ENCODE measurements around the gene CTU2. TPM values are rescaled to one million over a fixed set of nuclear protein-coding genes. Genes with fewer than 3 reads are reported as not detected.

The CTU2 gene
- polyA plus RNA-seq, 1 donor (not counting 4 experiments of a cell fraction or from before 2014, with no cell fraction given), result 6.3 TPM

DNA sequence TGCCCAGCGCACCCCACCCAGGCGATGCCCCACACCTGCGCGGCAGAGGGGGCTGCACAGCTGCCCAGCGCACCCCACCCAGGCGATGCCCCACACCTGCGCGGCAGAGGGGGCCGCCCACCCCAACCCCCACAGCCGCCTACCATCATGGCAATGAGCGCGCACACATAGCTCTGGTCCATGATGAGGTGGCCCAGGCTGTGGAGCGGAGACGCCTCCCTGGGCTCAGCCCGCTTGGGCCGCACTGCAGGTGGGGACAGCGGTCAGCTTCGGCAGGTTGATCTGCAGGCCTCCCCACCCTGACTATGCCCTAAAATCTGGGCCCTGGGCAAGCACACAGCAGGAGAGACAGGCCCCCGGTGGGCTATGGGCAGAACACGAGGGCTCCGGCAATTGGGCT, 30.2 kb downstream of the CTU2 start:
- DNase-seq (ENCODE audit: low read depth, low spot score), result no peak
- no peaks in the 10 kb centered on the region for H3K79me2 ChIP-seq (ENCODE audit: control insufficient read depth, insufficient read depth, low read length)
- dilution Hi-C loops (cut with MboI; ENCODE audit: extremely low pct_ligation_motif_present, low sequenced_read_pairs), result no loop called here
- H3K4me2 ChIP-seq (ENCODE audit: control insufficient read depth, extremely low read depth, insufficient read depth, low read depth, low read length), result no peak overlapping the region
- peaks cover 10% of the 10 kb centered on the region for H3K4me1 ChIP-seq (ENCODE audit: control insufficient read depth, extremely low read depth, insufficient read depth, low read length)
- no peaks in the 10 kb centered on the region for H3K27me3 ChIP-seq (ENCODE audit: control insufficient read depth, extremely low read depth, insufficient read depth, low read length)
- peaks cover 14% of the 10 kb centered on the region for H4K20me1 ChIP-seq (ENCODE audit: control insufficient read depth, extremely low read depth, insufficient read depth, low read length)
- peaks cover 2% of the 10 kb centered on the region for H3K9me1 ChIP-seq (ENCODE audit: control insufficient read depth, extremely low read depth, insufficient read depth, low read length)
- H3K27ac ChIP-seq (ENCODE audit: control insufficient read depth, insufficient read depth, low read length), result no peak overlapping the region
- FAIRE-seq, result no peak
- peaks cover 29 to 38% of the 10 kb centered on the region in 2 experiments for H3K36me3 ChIP-seq (ENCODE audit: control insufficient read depth in 2 of 2, extremely low read depth in 1 of 2, insufficient read depth in 2 of 2, low read length in 2 of 2)
- H3K9me3 ChIP-seq (ENCODE audit: control insufficient read depth, low read depth, low read length), result no peaks in the 10 kb centered on the region
- H2AFZ ChIP-seq (ENCODE audit: control insufficient read depth, low read length), result no peak overlapping the region
- no peak overlapping the region for H3K4me3 ChIP-seq (ENCODE audit: control insufficient read depth in 2 of 3, extremely low read depth in 1 of 3, insufficient read depth in 2 of 3, low read depth in 1 of 3, low read length in 3 of 3)
- H3K9ac ChIP-seq (ENCODE audit: control insufficient read depth, extremely low read depth, insufficient read depth, low read length), result no peak overlapping the region
- TF ChIP-seq EZH2 (IDR thresholded peaks at IDR 0.05; ENCODE audit: low read length), result no peak
- TF ChIP-seq, protein P1, sequence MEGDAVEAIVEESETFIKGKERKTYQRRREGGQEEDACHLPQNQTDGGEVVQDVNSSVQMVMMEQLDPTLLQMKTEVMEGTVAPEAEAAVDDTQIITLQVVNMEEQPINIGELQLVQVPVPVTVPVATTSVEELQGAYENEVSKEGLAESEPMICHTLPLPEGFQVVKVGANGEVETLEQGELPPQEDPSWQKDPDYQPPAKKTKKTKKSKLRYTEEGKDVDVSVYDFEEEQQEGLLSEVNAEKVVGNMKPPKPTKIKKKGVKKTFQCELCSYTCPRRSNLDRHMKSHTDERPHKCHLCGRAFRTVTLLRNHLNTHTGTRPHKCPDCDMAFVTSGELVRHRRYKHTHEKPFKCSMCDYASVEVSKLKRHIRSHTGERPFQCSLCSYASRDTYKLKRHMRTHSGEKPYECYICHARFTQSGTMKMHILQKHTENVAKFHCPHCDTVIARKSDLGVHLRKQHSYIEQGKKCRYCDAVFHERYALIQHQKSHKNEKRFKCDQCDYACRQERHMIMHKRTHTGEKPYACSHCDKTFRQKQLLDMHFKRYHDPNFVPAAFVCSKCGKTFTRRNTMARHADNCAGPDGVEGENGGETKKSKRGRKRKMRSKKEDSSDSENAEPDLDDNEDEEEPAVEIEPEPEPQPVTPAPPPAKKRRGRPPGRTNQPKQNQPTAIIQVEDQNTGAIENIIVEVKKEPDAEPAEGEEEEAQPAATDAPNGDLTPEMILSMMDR (optimal IDR thresholded peaks at IDR 0.05 in 1 of 3, IDR thresholded peaks at IDR 0.05 in 1 of 3, conservative IDR thresholded peaks at IDR 0.05 in 1 of 3; ENCODE audit: extremely low read depth in 1 of 3, insufficient read depth in 2 of 3, low read length in 3 of 3), result no peak

DNA sequence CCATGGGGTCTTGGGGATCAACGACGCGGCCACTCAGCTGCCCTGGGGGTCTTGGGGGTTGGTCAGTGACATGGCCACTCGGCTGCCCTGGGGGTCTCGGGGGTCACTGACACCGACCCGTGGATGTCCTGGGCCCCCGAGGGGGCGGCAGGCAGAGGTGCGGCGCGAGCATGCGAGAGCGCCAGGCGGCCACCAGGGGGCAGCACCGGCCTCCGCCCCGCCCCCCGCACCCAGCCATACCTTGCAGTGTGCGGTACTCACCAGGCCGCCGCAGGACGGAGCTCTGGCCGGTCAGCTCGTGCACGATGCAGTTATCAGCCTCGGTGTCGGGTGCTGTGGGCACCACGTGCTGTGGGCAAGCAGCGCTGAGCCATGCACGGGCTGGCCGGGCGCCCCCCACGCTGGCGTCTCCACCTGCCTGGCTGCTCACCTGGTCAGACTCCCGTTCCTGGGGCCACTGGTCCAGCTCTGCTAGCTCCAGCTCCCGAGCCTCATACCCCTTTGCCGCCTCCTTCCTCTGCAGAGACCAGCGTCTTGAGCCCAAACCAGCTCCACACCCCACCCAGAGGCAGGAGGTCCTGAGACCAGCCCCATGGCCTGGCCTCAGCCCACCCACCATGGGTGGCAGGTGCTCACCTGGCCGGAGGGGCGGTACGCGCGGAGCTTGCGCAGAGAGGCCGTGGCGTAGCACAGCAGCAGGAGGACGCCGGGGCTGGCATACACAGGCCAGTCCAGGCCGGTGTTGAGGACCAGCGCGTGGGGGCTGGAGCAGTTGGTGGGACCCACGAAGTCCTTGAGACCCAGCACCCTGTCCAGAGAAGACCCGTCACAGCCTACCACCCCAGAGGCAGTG, 31.2 kb downstream of the CTU2 start:
- Histone ChIP-seq H3K27ac (ENCODE audit: control insufficient read depth, insufficient read depth, low read length) (no peak overlapping the region), H3K4me1 (ENCODE audit: control insufficient read depth, extremely low read depth, insufficient read depth, low read length) (peaks cover 10% of the 10 kb centered on the region), H3K4me3 (ENCODE audit: control insufficient read depth in 2 of 3, extremely low read depth in 1 of 3, insufficient read depth in 2 of 3, low read depth in 1 of 3, low read length in 3 of 3) (no peak overlapping the region), H4K20me1 (ENCODE audit: control insufficient read depth, extremely low read depth, insufficient read depth, low read length) (peaks cover 15% of the 10 kb centered on the region), H3K9me1 (ENCODE audit: control insufficient read depth, extremely low read depth, insufficient read depth, low read length) (peaks cover 2% of the 10 kb centered on the region), H3K36me3 (ENCODE audit: control insufficient read depth in 2 of 2, extremely low read depth in 1 of 2, insufficient read depth in 2 of 2, low read length in 2 of 2) (peaks cover 35 to 37% of the 10 kb centered on the region in 2 experiments), H3K79me2 (ENCODE audit: control insufficient read depth, insufficient read depth, low read length) (peaks cover 2% of the 10 kb centered on the region), H3K9ac (ENCODE audit: control insufficient read depth, extremely low read depth, insufficient read depth, low read length) (no peak overlapping the region), H3K4me2 (ENCODE audit: control insufficient read depth, extremely low read depth, insufficient read depth, low read depth, low read length) (no peak overlapping the region), H2AFZ (ENCODE audit: control insufficient read depth, low read length) (no peak overlapping the region), H3K9me3 (ENCODE audit: control insufficient read depth, low read depth, low read length) (no peaks in the 10 kb centered on the region), H3K27me3 (ENCODE audit: control insufficient read depth, extremely low read depth, insufficient read depth, low read length) (no peaks in the 10 kb centered on the region)
- no peak for TF ChIP-seq EZH2 (IDR thresholded peaks at IDR 0.05; ENCODE audit: low read length)
- TF ChIP-seq, protein P1 (optimal IDR thresholded peaks at IDR 0.05 in 1 of 3, IDR thresholded peaks at IDR 0.05 in 1 of 3, conservative IDR thresholded peaks at IDR 0.05 in 1 of 3; ENCODE audit: extremely low read depth in 1 of 3, insufficient read depth in 2 of 3, low read length in 3 of 3), result peak; percentile 70 to 97 (median 94)
- FAIRE-seq (no peak), DNase-seq (ENCODE audit: low read depth, low spot score) (peak; percentile 11)
- dilution Hi-C loops (cut with MboI; ENCODE audit: extremely low pct_ligation_motif_present, low sequenced_read_pairs), result no loop called here

Measured in keratinocyte (primary cell).